IPS DF 4.7 (cell line): ENCODE results near the gene SH3GL3.

Experiments used
- DNase-seq: peaks from one replicate; pipeline ENCODE4 v3.0.0-alpha.2; 2013; ENCODE audit warnings: low spot score; ENCODE audit errors: extremely low read depth

The SH3GL3 gene

DNA sequence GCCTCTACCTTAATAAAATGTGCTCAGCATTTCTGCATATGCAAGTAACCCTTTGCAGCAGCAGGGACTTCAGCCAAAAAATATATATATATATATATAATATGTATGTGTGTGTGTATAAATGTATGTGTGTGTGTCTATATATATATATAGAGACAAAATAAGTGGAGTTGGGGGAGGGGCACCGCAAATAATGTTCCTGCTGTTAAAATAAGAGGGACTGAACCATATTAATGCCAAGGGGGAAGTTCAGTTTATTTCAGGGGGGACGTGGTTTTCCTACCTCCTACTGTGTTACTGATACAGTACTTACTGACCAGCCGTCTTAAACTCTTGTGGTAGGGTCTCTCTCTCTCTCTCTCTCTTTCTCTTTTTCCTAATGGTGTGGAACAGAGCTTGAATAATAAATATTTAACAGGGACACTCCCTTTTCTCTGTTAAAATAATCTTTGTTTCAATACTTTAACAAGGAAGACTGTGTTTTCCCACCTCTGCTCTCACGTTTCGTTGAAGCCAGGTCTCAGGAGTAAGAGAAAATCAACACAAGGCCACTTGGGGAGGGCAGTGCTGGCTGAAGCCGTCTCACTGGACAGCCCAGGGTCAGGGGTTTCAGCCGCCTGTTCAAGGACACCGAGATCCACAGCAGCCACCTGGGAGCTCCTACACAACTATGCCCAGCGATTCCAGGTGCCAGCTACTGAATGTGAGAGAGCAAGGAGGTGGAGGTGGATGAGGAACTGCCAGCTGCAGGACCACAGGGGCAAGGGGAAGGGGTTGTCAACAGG, 164.0 kb downstream of the SH3GL3 start:
- no peak for DNase-seq

GRCh38 chr15:83612226-83612625, 165.1 kb downstream of the SH3GL3 start:
- DNase-seq, result no peak

DNA sequence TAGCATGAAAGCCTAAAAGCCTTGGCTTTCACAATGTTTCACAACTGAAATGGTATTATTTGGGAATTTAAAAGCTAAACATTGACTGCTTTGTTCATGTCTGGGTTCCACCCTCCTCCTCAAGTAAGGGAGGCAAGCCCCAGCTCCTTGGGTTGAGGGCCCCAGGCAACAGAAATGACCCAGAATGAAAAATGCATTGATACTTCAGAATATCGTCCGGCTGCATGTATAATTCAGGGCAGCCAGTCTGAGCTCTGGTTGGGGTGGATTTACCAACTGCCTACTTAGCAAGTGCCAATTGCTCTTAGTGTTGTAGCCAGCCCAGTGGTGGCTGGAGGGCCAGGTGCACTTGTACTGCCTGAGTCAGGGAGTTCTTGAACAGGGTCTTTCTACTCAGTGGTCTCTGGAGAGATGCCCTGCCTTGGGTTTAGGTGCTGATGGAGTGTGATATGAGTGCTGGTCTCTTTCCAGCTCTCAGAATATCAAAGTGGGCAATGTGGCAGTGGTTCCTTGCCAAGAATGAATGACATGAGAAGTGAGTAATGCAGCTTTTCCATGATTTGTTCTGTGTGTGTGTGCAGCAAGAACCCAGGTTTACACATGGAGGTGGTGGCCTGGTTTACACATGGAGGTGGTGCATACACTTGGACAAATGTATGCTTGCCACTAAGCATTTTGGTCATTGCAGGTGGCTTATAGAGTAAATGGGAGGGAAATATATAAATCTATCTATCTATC, 165.9 kb downstream of the SH3GL3 start:
- DNase-seq, result no peak

- DNase-seq, result no peak
Observed at GRCh38 chr15:83613714-83614113, 166.6 kb downstream of the SH3GL3 start.

DNA sequence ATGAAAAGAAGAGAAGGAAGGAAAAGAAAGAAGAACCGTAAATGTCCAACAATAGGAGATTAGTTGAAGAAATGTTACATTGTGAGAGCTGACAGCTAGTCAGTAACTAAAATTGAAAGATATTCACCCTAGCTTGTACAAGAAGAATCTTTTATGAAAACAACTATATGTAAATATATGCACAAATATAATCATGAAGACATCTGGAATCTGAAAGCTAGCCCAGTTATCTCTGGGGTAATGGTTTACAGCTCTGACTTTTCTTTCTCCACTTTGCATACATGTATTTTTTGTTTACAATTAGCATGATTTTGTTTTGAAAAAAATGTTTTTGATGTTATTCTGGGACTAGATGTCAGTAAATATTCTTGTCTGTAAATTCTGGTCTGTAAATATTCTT, 169.7 kb downstream of the SH3GL3 start:
- no peak for DNase-seq

GRCh38 chr15:83626171-83626802, 179.1 kb downstream of the SH3GL3 start:
- DNase-seq, result no peak

- DNase-seq, result no peak
Observed at GRCh38 chr15:83631534-83631933, 184.4 kb downstream of the SH3GL3 start.

DNA sequence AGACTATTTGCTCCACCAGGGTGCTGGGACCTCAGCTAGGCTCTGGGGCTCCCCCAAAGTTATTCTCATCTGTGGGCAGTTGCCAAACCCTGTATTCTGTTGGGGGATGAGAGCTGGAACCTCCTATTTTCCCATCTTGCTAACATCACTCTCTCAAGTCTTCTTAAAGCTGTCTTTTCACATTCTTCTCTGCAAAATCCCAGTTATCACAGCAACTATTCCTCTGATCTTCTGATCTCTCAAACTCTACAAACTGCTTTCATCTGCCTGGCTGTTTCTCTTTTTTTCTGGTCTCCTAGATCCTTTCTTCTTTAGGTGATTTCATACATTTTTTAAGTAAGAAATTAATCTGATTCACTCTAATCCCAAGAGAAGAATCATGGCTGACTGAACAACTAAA, 196.1 kb downstream of the SH3GL3 start:
- DNase-seq, result no peak

DNA sequence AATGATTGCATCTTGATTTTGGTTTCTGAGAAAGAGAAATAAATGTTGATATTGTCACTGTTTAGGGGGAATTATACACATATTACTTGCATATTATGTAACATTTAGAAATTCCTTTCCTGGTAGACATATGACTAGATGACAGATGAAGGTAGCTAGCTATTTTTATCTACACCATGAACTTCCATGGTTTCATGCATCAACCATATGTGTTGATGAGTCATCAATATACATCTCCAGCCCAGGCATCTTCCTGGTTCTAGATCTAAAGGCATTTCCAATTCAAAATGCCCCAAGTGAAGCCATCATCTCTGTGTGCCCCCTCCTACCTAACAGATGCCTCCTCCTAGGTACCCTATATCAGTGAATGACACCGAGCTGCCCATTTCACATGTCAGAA, 197.3 kb downstream of the SH3GL3 start:
- no peak for DNase-seq

DNA sequence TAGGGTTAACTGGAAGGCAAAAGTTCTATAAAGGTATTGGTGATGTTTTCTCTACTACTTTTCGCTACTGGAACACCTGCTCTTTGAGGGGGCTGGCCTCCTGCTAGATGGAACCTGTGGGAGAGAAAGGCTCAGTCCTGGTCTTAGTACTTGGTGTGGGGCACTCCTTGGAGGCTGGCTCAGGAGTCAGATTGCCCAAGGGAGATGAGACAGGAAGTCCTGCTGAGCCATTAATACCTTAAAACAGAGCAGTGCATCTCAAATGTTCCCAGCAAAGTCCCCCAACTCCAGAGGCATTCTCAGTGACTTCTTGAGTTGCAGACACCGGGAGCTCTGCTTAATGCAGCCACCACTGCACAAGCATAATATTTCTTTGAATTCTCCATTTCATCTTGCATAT, 203.7 kb downstream of the SH3GL3 start:
- DNase-seq, result no peak

- no peak for DNase-seq
Observed at GRCh38 chr15:83651541-83651940, 204.4 kb downstream of the SH3GL3 start.

- no peak for DNase-seq
Observed at GRCh38 chr15:83652626-83653204, 205.6 kb downstream of the SH3GL3 start.

DNA sequence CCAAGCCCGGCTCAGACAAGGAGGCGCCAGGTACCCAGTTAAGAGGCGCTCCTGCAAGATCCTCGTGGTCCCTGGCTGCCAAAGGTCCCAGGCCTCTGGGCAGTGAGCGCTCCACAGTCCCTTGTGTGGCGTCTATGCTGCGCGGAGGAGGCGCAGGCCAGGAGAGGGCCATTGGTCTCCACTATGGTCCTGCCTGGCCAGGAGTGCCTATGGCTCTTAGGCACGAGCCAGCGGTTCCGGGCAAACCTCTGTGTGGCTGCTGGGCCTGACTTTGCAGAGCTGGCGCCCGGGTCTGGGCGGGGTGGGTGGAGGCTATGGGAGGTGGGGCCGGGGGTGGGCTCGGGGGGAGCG, 206.1 kb downstream of the SH3GL3 start:
- DNase-seq, result no peak

DNA sequence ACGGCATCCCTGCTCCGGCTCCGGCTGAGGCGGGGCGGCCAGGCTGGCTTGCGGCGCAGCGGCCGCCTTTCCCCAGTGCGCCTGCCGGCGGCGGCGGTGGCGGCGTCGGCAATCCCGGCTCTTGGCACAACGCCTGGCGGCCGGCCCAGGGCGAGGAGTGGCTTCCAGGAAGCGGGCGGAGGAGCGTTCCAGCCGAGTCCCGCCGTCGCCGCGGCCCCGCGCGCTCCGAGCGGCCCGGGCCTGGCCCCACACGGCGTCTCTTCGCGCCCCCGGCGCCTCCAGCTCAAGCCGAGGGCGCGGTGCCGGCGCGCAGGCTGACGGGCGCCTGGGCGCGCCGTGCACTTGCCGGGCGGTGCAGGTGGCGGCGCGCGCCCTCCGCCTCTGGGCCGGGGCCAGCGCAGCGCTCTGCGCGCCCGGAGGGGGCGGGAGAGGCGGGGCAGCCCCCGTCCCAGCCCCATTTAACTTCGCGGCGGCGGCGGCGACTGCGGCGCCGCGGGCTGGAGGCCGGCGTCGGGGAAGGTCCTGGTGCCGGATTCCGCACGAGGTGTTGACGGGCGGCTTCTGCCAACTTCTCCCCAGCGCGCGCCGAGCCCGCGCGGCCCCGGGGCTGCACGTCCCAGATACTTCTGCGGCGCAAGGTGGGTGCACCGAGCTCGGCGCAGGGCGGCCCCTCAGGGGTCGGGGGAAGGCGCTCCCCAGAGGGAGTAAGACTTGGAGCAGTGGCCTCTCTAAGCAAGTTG, 206.7 kb downstream of the SH3GL3 start, which contains the start of gene ADAMTSL3:
ADAMTSL3 (plus strand) TSS at position 485 of the 740 bp plus-strand sequence. CDS start 1,639 bp downstream, outside the sequence.
- no peak for DNase-seq

DNA sequence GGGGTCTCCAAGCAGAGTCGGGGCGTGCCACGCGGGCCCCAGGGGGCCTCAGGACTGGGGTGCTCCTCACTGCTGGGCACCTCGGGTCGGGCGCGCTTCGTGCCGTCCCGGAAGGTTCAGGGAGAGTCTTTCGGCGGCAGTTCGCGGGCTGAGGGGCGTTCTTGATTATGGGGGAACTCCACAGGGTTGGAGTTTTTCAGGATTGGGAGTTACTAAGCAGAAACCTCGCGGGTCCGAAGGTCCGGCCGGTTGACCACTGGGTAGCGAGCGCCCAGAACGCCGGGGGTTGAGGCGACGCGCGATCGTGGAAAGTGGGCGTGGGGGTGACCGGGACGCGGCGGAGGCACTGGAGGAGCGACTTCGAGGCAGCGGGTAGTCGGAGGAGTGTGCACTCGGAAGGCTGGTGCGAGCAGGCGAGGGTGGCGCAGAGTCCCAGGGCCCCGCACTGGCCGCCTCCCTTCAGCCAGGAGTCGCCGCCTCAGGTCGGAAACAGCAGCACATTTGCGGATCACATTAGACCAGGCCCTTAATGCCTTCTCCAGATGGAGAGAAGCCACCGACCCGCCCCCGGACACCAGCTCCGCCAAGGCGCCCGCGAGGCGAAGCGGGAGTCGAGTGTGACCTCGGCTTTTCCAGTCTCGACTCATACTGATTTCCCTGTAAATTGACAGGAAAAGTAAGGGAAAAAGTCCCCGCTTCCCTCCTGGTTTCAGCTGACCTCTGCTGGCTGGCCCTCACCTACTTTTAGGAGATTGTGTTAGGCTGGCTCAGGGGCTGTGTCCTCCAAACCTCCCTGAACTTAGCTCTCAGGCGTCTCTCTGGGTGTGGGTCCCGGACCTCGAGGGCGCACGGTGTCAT, 207.5 kb downstream of the SH3GL3 start:
- no peak for DNase-seq

GRCh38 chr15:83655237-83655616, 208.1 kb downstream of the SH3GL3 start:
- no peak for DNase-seq

- DNase-seq, result no peak
Observed at GRCh38 chr15:83656192-83656591, 209.1 kb downstream of the SH3GL3 start.

- no peak for DNase-seq
Observed at GRCh38 chr15:83656943-83657528, 209.9 kb downstream of the SH3GL3 start.

DNA sequence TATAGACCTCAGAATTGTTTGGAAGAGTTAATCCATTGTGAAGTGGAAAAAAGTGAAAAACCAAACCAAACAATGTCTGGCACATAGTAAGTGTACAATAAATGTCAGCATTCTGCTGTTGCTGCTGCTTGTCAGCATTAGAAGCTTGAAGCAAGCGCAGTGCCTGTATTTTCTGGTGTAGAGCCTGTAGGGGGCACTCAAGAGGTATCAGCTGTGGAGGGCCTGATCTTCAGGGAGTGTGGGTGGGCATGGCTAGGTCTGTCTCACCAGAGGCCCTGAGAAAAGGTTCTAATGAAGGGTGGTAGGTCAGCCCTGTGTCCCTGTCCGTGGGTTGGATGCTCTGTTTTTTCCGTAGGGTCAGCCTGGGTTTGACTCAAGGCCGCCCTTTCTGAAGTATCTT, 210.4 kb downstream of the SH3GL3 start:
- no peak for DNase-seq
